ENCODE data around the gene RABGAP1L. TPM values are rescaled to one million over a fixed set of nuclear protein-coding genes. Genes with fewer than 3 reads are reported as not detected.

Gene RABGAP1L
- total and polyA plus RNA-seq, 2 donors (not counting 3 experiments of a cell fraction or from before 2014, with no cell fraction given) = 6.4 to 22.2 TPM

- no TSS peak for BruUV-seq (replicated peaks)
- Histone ChIP-seq H3K4me1 (ENCODE audit: control insufficient read depth, extremely low read depth, insufficient read depth, low read length) (no peaks in the 10 kb centered on the region), H3K9me1 (replicated peaks; ENCODE audit: control insufficient read depth, extremely low read depth, insufficient read depth, low read length) (no peaks in the 10 kb centered on the region), H3K79me2 (ENCODE audit: control insufficient read depth, insufficient read depth, low read length) (no peaks in the 10 kb centered on the region), H4K20me1 (replicated peaks; ENCODE audit: control insufficient read depth, extremely low read depth, insufficient read depth, low read length) (no peaks in the 10 kb centered on the region), H3K4me3 (replicated peaks in 1 of 3; ENCODE audit: insufficient read depth in 1 of 3, low read depth in 1 of 3, low read length in 3 of 3) (no peak overlapping the region), H3K4me2 (ENCODE audit: insufficient read depth, low read length) (no peak overlapping the region), H3K9ac (replicated peaks; ENCODE audit: extremely low read depth, insufficient read depth, low read length) (no peak overlapping the region), H3K9me3 (replicated peaks; ENCODE audit: control insufficient read depth, insufficient read depth, low read length) (peaks cover 2% of the 10 kb centered on the region), H3K27me3 (ENCODE audit: control insufficient read depth in 2 of 2, insufficient read depth in 2 of 2, low read length in 2 of 2) (no peaks in the 10 kb centered on the region), H2AFZ (ENCODE audit: low read depth, low read length) (no peak overlapping the region), H3K27ac (ENCODE audit: insufficient read depth, low read depth, low read length) (no peak overlapping the region), H3K36me3 (ENCODE audit: control insufficient read depth in 2 of 2, extremely low read depth in 1 of 2, insufficient read depth in 2 of 2, low read length in 2 of 2) (no peaks in the 10 kb centered on the region)
- intact Hi-C loops (cut with micrococcal nuclease) (no loop called here), dilution Hi-C loops (cut with MboI; ENCODE audit: extremely low pct_ligation_motif_present, low sequenced_read_pairs) (no loop called here)
- POLR2A ChIA-PET = no interaction called here
- CTCF ChIA-PET = no interaction called here
- TF ChIP-seq CTCF (IDR thresholded peaks at IDR 0.05; ENCODE audit: extremely low read depth in 1 of 2, insufficient read depth in 1 of 2, low read depth in 1 of 2, low read length in 2 of 2) (no peak), GATA2 (IDR thresholded peaks at IDR 0.05; ENCODE audit: insufficient read depth, insufficient read length, low read depth, low read length) (no peak), JUN (IDR thresholded peaks at IDR 0.05; ENCODE audit: borderline replicate concordance, insufficient read depth, insufficient read length, low read depth) (no peak), POLR2AphosphoS5 (IDR thresholded peaks at IDR 0.05; ENCODE audit: insufficient read depth, low read depth, low read length) (no peak), EZH2 (IDR thresholded peaks at IDR 0.05; ENCODE audit: borderline replicate concordance, low read depth, low read length, severe bottlenecking) (no peak), FOS (IDR thresholded peaks at IDR 0.05; ENCODE audit: borderline replicate concordance, insufficient read depth, low read length) (no peak), MYC (IDR thresholded peaks at IDR 0.05; ENCODE audit: low read depth, low read length) (no peak), POLR2A (IDR thresholded peaks at IDR 0.05; ENCODE audit: low read depth, low read length) (no peak)
- TF ChIP-seq, protein P1, sequence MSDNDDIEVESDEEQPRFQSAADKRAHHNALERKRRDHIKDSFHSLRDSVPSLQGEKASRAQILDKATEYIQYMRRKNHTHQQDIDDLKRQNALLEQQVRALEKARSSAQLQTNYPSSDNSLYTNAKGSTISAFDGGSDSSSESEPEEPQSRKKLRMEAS (IDR thresholded peaks at IDR 0.05; ENCODE audit: insufficient read depth, insufficient read length) = no peak
- DNase-seq (ENCODE audit: low read depth, low spot score) (no peak), FAIRE-seq (no peak)
These were observed 372.4 kb downstream of the RABGAP1L start for GRCh38 chr1:174531751-174532150.

Measured in endothelial cell of umbilical vein (primary cell).